Activated CD4-positive, alpha-beta memory T cell treated with anti-CD3 and anti-CD28 coated beads for 36 hours (primary cell): ENCODE results near the gene C16orf54. TPM values are rescaled to one million over a fixed set of nuclear protein-coding genes. Genes with fewer than 3 reads are reported as not detected.
"Not testable (repeated sequence)": the region's sequence is repeated elsewhere in the genome, so short reads cannot be mapped to it uniquely, and the experiment has no call there.

Experiments
- CTCF ChIA-PET: fragments of 350-600 bp; sonication (Branson Sonifier 250); formaldehyde crosslinking; loops from one replicate; lab custom pipeline; 2021; ENCODE audit warnings: antibody characterized with exemption, inconsistent platforms; lab: Charles Lee
- POLR2A ChIA-PET: fragments of 350-600 bp; sonication (Branson Sonifier 250); formaldehyde crosslinking; loops from one replicate; lab custom pipeline; 2021; ENCODE audit warnings: antibody characterized with exemption; lab: Charles Lee
- DNase-seq: peaks from one replicate; pipeline ENCODE4 v3.0.0-alpha.2; 2020
- H3K27ac Mint-ChIP-seq: one replicate; pipeline ENCODE4 v1.8.0; 2021; ENCODE audit warnings: mixed read lengths
- H3K27me3 Mint-ChIP-seq: one replicate; pipeline ENCODE4 v1.8.0; 2021; ENCODE audit warnings: mixed read lengths
- H3K36me3 Mint-ChIP-seq: one replicate; pipeline ENCODE4 v1.8.0; 2021; ENCODE audit warnings: mixed read lengths
- H3K4me1 Mint-ChIP-seq: one replicate; pipeline ENCODE4 v1.8.0; 2021; ENCODE audit warnings: low read depth, mixed read lengths
- H3K4me3 Mint-ChIP-seq: one replicate; pipeline ENCODE4 v1.8.0; 2021; ENCODE audit warnings: mild to moderate bottlenecking, mixed read lengths
- H3K9me3 Mint-ChIP-seq: one replicate; pipeline ENCODE4 v1.8.0; 2021; ENCODE audit warnings: mixed read lengths
- intact Hi-C: fragments of 100-400 bp; cut with micrococcal nuclease; formaldehyde crosslinking; loops from one replicate; pipeline ENCODE4 v1.15.1; 2023
- total RNA-seq, 2 experiments: library from RNA; stranded (reverse); gene quantifications; one replicate each; pipeline ENCODE4 v1.2.3, GENCODE V29; 2021

Gene C16orf54
- total RNA-seq, 2 experiments from 2014 or later: 25.2 to 26.2 TPM

- no peak overlapping the region for H3K27ac Mint-ChIP-seq
- no peaks in the 10 kb centered on the region for H3K27me3 Mint-ChIP-seq
- ChIA-PET POLR2A (no interaction called here), CTCF (interaction anchor here (1.4 to 3.3 kb wide), 2 partner anchors 8 to 20 kb away, joined by 5 to 12 read pairs; no protein-coding TSS in a partner anchor)
- no peak for DNase-seq
- H3K9me3 Mint-ChIP-seq: no peaks in the 10 kb centered on the region
- H3K4me1 Mint-ChIP-seq: peaks cover 13% of the 10 kb centered on the region
- H3K4me3 Mint-ChIP-seq: no peak overlapping the region
- intact Hi-C loops: loop anchor here (1.0 kb wide), 1 partner anchor 20 kb away; no protein-coding TSS in a partner anchor
- H3K36me3 Mint-ChIP-seq: no peaks in the 10 kb centered on the region
Observed at GRCh38 chr16:29720703-29721102, 25.1 kb downstream of the C16orf54 start.

GRCh38 chr16:29719063-29719462 lies 26.7 kb downstream of the C16orf54 start:
- ChIA-PET CTCF (interaction anchor here (0.7 to 3.3 kb wide), 4 partner anchors 9 to 1225 kb away, joined by 3 to 12 read pairs (median 4); no protein-coding TSS in a partner anchor), POLR2A (no interaction called here)
- Mint-ChIP-seq H3K27ac (no peak overlapping the region), H3K27me3 (no peaks in the 10 kb centered on the region), H3K4me3 (no peak overlapping the region), H3K4me1 (peaks cover 8% of the 10 kb centered on the region), H3K36me3 (no peaks in the 10 kb centered on the region), H3K9me3 (no peaks in the 10 kb centered on the region)
- no peak for DNase-seq
- intact Hi-C loops: no loop called here

- DNase-seq: no peak
- H3K4me3 Mint-ChIP-seq: no peak overlapping the region
- intact Hi-C loops: no loop called here
- H3K36me3 Mint-ChIP-seq: no peaks in the 10 kb centered on the region
- ChIA-PET POLR2A (no interaction called here), CTCF (interaction anchor here (0.6 to 2.0 kb wide), 7 partner anchors 12 to 451 kb away, joined by 3 to 12 read pairs (median 3); no protein-coding TSS in a partner anchor)
- no peaks in the 10 kb centered on the region for H3K27me3 Mint-ChIP-seq
- H3K27ac Mint-ChIP-seq: no peak overlapping the region
- peaks cover 5% of the 10 kb centered on the region for H3K4me1 Mint-ChIP-seq
- no peaks in the 10 kb centered on the region for H3K9me3 Mint-ChIP-seq
Observed at GRCh38 chr16:29717113-29717512, 28.7 kb downstream of the C16orf54 start.

GRCh38 chr16:29714972-29715371 lies 30.8 kb downstream of the C16orf54 start:
- H3K9me3 Mint-ChIP-seq: no peaks in the 10 kb centered on the region
- no peaks in the 10 kb centered on the region for H3K36me3 Mint-ChIP-seq
- no peak for DNase-seq
- H3K27me3 Mint-ChIP-seq: no peaks in the 10 kb centered on the region
- CTCF ChIA-PET: interaction anchor here (0.8 to 7.1 kb wide), 7 partner anchors 14 to 340 kb away, joined by 3 to 68 read pairs (median 3); no protein-coding TSS in a partner anchor
- no peak overlapping the region for H3K27ac Mint-ChIP-seq
- no peak overlapping the region for H3K4me3 Mint-ChIP-seq
- intact Hi-C loops: no loop called here
- POLR2A ChIA-PET: interaction anchor here (1.3 to 1.8 kb wide), 2 partner anchors 12 to 76 kb away, joined by 4 to 5 read pairs; partner anchors contain the start of gene KIF22
- peaks cover 10% of the 10 kb centered on the region for H3K4me1 Mint-ChIP-seq

- Mint-ChIP-seq H3K36me3 (no peaks in the 10 kb centered on the region), H3K27ac (no peak overlapping the region), H3K27me3 (no peaks in the 10 kb centered on the region), H3K9me3 (no peaks in the 10 kb centered on the region), H3K4me3 (no peak overlapping the region), H3K4me1 (peaks cover 15% of the 10 kb centered on the region)
- ChIA-PET CTCF (interaction anchor here (0.8 to 7.1 kb wide), 5 partner anchors 13 to 318 kb away, joined by 3 to 68 read pairs (median 3); no protein-coding TSS in a partner anchor), POLR2A (interaction anchor here (1.3 to 1.8 kb wide), 2 partner anchors 12 to 76 kb away, joined by 4 to 5 read pairs; partner anchors contain the start of gene KIF22)
- no peak for DNase-seq
- intact Hi-C loops: no loop called here
Observed at GRCh38 chr16:29714396-29714795, 31.4 kb downstream of the C16orf54 start.

GRCh38 chr16:29712809-29713208 lies 33.0 kb downstream of the C16orf54 start:
- H3K27me3 Mint-ChIP-seq: no peaks in the 10 kb centered on the region
- intact Hi-C loops: no loop called here
- H3K27ac Mint-ChIP-seq: no peak overlapping the region
- ChIA-PET CTCF (interaction anchor here (0.7 to 7.1 kb wide), 3 partner anchors 12 to 319 kb away, joined by 3 to 68 read pairs (median 4); no protein-coding TSS in a partner anchor), POLR2A (no interaction called here)
- H3K4me1 Mint-ChIP-seq: peaks cover 15% of the 10 kb centered on the region
- no peak overlapping the region for H3K4me3 Mint-ChIP-seq
- H3K9me3 Mint-ChIP-seq: no peaks in the 10 kb centered on the region
- DNase-seq: no peak
- H3K36me3 Mint-ChIP-seq: no peaks in the 10 kb centered on the region

DNA sequence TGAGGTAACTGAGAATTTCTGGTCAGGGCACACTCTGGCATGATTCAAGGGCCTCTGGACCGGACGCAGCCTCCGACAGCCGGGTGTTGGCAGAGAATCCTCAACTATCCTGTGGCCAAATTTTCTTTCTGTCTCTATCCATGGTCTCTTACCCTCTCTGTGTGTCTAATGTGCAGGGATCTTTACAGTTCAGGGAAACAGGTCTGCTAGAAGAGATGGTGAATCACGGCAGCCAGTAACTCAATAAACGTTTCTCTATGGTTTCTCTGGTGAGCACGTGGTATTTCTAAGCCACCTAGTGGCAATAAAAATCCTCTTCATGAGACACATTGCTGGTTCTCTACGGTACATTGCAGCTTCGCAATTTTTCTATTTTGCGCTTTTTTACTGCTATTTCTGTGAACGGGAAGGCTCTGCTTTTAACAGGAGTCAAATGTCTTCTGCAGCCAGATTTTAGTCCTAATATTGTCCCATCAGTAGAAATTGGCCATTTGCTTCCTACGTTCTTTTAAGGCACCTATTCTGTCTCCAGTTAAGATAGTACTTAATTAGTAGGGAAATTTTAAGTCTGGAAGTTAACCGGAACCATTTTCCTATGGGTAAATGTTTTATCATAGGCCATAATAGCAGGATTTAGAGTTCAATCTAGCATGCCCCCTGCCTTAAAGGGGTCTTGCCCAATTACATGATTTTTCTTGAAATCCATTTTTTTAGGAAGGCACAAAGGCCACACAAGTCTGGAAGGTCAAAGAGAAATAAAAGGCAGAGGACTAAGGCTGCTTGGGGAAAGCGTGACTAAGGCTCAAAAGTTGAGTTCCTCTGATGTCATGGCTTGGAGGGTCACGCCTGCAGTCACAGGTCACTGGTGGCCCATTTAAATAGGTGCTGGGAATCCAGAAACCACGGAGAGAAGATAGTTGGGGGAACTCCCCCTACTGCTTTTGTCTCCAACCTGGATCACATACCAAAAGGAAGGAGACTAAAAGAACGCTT lies 35.3 kb downstream of the C16orf54 start:
- Mint-ChIP-seq H3K4me1 (peaks cover 15% of the 10 kb centered on the region), H3K4me3 (no peak overlapping the region), H3K27me3 (no peaks in the 10 kb centered on the region), H3K36me3 (no peaks in the 10 kb centered on the region), H3K9me3 (no peaks in the 10 kb centered on the region), H3K27ac (no peak overlapping the region)
- intact Hi-C loops: loop anchor here (1.0 kb wide), 1 partner anchor 8 kb away; no protein-coding TSS in a partner anchor
- peak; percentile 33 for DNase-seq
- POLR2A ChIA-PET: no interaction called here
- CTCF ChIA-PET: interaction anchor here (0.7 to 7.1 kb wide), 8 partner anchors 9 to 322 kb away, joined by 3 to 68 read pairs (median 4); no protein-coding TSS in a partner anchor

GRCh38 chr16:29709657-29710056 lies 36.1 kb downstream of the C16orf54 start:
- H3K27me3 Mint-ChIP-seq, H3K27ac Mint-ChIP-seq, H3K9me3 Mint-ChIP-seq, H3K4me3 Mint-ChIP-seq, H3K36me3 Mint-ChIP-seq, DNase-seq, POLR2A ChIA-PET: not testable (repeated sequence)
- intact Hi-C loops: loop anchor here (1.0 kb wide), 1 partner anchor 7 kb away; no protein-coding TSS in a partner anchor
- CTCF ChIA-PET: interaction anchor here (1.5 to 7.1 kb wide), 5 partner anchors 9 to 323 kb away, joined by 3 to 68 read pairs (median 6); no protein-coding TSS in a partner anchor
- H3K4me1 Mint-ChIP-seq: peaks cover 17% of the 10 kb centered on the region

GRCh38 chr16:29708917-29709600 lies 36.7 kb downstream of the C16orf54 start:
- Mint-ChIP-seq H3K4me1 (peaks cover 17% of the 10 kb centered on the region), H3K9me3 (no peaks in the 10 kb centered on the region), H3K4me3 (no peak overlapping the region), H3K27ac (no peak overlapping the region), H3K36me3 (no peaks in the 10 kb centered on the region), H3K27me3 (no peaks in the 10 kb centered on the region)
- no peak for DNase-seq
- intact Hi-C loops: no loop called here
- ChIA-PET POLR2A (no interaction called here), CTCF (interaction anchor here (1.5 to 7.1 kb wide), 3 partner anchors 8 to 323 kb away, joined by 6 to 68 read pairs (median 7); no protein-coding TSS in a partner anchor)

DNA sequence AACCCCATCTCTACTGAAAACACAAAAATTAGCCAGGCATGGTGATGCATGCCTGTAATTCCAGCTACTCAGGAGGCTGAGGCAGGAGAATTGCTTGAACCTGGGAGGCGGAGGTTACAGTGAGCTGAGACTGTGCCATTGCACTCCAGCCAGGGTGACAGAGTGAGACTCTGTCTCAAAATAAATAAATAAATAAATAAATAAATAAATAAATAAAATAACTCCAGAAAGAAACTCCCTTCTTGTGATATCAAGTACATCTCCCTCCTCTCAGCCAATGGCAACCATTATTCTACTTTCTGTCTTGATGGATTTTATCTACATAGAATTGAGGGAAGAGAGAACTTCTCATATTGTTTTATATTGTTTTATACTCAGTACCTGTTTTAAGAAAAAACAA lies 38.6 kb downstream of the C16orf54 start:
- CTCF ChIA-PET, H3K27ac Mint-ChIP-seq, H3K9me3 Mint-ChIP-seq, H3K4me3 Mint-ChIP-seq, intact Hi-C loops, POLR2A ChIA-PET, H3K27me3 Mint-ChIP-seq, DNase-seq, H3K36me3 Mint-ChIP-seq: not testable (repeated sequence)
- H3K4me1 Mint-ChIP-seq: peaks cover 31% of the 10 kb centered on the region

DNA sequence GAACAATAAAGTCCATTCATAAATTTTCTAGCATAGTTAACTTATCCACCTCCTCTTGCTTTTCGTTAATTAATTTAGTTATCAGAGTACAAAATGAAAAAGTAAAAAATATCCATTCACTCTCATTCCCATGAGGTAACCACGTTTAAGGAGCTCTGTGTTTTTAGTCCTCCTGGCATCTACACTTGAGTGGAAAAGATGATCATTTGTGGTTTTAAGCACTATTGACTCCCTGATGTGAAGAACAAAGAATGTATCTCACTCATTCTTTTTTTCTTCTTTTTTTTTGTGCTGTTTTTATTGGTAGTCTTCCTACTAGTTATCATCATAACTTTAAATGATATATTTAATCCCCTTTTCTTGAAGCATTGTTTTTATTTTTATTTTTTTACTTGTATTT lies 40.8 kb downstream of the C16orf54 start:
- Mint-ChIP-seq H3K27me3 (no peaks in the 10 kb centered on the region), H3K36me3 (no peaks in the 10 kb centered on the region), H3K9me3 (no peaks in the 10 kb centered on the region), H3K4me1 (peaks cover 39% of the 10 kb centered on the region), H3K4me3 (no peak overlapping the region), H3K27ac (no peak overlapping the region)
- no peak for DNase-seq
- ChIA-PET CTCF (interaction anchor here (1.2 to 2.5 kb wide), 2 partner anchors 80 to 143 kb away, joined by 6 to 7 read pairs; no protein-coding TSS in a partner anchor), POLR2A (interaction anchor here (1.0 kb wide), 1 partner anchor 86 kb away, joined by 3 read pairs; the partner anchor contains the start of gene KIF22)
- intact Hi-C loops: no loop called here
